ENCODE measurements around the gene UBE2D2. TPM values are rescaled to one million over a fixed set of nuclear protein-coding genes. Genes with fewer than 3 reads are reported as not detected.

Gene UBE2D2
- total and polyA plus RNA-seq, 10 of the 15 experiments (the other 5 are each of a cell fraction or from before 2014, with no cell fraction given), result 58.6 to 245 (median 128) TPM

GRCh38 chr5:139635606-139636206 is 74.6 kb downstream of the UBE2D2 start (continued):
- TF ChIP-seq IRF3 (IDR thresholded peaks at IDR 0.05), result no peak
- 0 out of 2 replicates have a peak, but pooled peaks have one; percentile 12 for TF ChIP-seq ELK1 (IDR thresholded peaks at IDR 0.05; ENCODE audit: low read depth, low read length)
- TF ChIP-seq CREB1 (IDR thresholded peaks at IDR 0.05; ENCODE audit: low read depth), result no peak
- no peak for TF ChIP-seq SMAD1 (IDR thresholded peaks at IDR 0.05; ENCODE audit: low read depth, partially characterized antibody)
- peak; percentile 26 for TF ChIP-seq E2F8 (IDR thresholded peaks at IDR 0.05; ENCODE audit: low read depth, partially characterized antibody)
- TF ChIP-seq ATF7 (IDR thresholded peaks at IDR 0.05; ENCODE audit: low read depth), result no peak
- peak; percentile 59 to 72 (median 64) for TF ChIP-seq CTCF (IDR thresholded peaks at IDR 0.05 in 2 of 3, conservative IDR thresholded peaks at IDR 0.05 in 1 of 3; ENCODE audit: control insufficient read depth in 2 of 3, extremely low read depth in 1 of 3, insufficient read depth in 1 of 3, low read depth in 3 of 3, low read length in 3 of 3)
- 0 out of 2 replicates have a peak, but pooled peaks have one; percentile 49 for TF ChIP-seq STAT1 (conservative IDR thresholded peaks at IDR 0.05)
- TF ChIP-seq CEBPZ (IDR thresholded peaks at IDR 0.05; ENCODE audit: low read depth, low read length), result no peak
- TF ChIP-seq IKZF2 (IDR thresholded peaks at IDR 0.05), result peak; percentile 85 to 87; a peak in 3 of 4 replicates
- 0 out of 3 replicates have a peak, but pooled peaks have one; percentile 22 for TF ChIP-seq POU2F2 (IDR thresholded peaks at IDR 0.05; ENCODE audit: borderline replicate concordance, low read depth, low read length)
